HG03469 (cell line): ENCODE data around the gene SYNGR4.

Experiments used
- ATAC-seq: cut with Tn5 transposase; IDR thresholded peaks from one replicate; pipeline ENCODE4 v1.9.1; 2021; ENCODE audit warnings: mild to moderate bottlenecking, moderate library complexity, moderate number of reproducible peaks; ENCODE audit not compliant: unreplicated experiment

The SYNGR4 gene

DNA sequence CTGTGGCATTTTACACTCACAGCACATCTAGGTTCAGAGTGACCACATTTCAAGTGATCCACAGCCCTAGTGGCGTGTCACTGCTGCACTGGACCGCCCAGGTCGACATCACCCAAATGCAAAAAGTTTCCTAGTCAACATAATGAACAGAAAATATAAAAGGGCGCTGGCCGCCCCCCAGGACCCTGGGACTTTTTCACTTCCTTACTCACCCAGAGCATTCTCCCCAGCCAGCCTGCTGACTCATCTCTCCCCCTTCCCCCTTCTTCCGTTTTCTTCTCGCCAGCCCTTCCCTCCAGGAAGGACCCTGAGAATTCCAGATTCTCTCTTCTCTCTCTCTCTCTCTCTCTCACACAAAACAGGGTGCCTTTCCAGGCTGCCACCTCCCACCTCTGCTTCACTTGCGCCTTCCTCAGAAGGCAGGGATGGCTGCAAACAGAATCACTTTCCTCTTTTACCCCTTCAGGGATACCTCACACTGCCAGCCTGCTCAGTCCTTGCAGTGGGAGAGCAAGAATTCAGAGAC, 60.6 kb downstream of the SYNGR4 start:
- no peak for ATAC-seq
